CD14-positive monocyte (primary cell): ENCODE data around the gene GP9. TPM values are rescaled to one million over a fixed set of nuclear protein-coding genes. Genes with fewer than 3 reads are reported as not detected.
A peak's percentile ranks its signal among the peaks of the same experiment; 100 is the strongest.

Experiments
- DNase-seq, 3 donors: peaks; one replicate each; pipeline ENCODE4 v3.0.0-alpha.2; 2011 to 2022
- H2AFZ ChIP-seq: 2 replicates; pipeline ENCODE4 v1.6.0; 2012; ENCODE audit warnings: mild to moderate bottlenecking, low read depth, low read length, inconsistent platforms; ENCODE audit not compliant: insufficient read depth, poor library complexity, severe bottlenecking
- H3K27ac ChIP-seq, 2 donors: 1 replicate in 1 of 2; 2 replicates in 1 of 2; pipeline ENCODE4 v1.5.1; 2012 to 2013; ENCODE audit warnings: low read length in 2 of 2, control low read depth in 1 of 2, inconsistent platforms in 1 of 2, low read depth in 1 of 2, mild to moderate bottlenecking in 1 of 2
- H3K27me3 ChIP-seq, 2 donors: one replicate each; pipeline versions ENCODE4 v1.6.0 to v1.6.1; 2011 to 2013; ENCODE audit warnings: low read length in 2 of 2; ENCODE audit not compliant: control insufficient read depth in 2 of 2, insufficient read depth in 2 of 2
- H3K36me3 ChIP-seq, 2 donors: replicated peaks in 1 of 2; 1 replicate in 1 of 2; 2 replicates in 1 of 2; pipeline versions ENCODE4 v1.5.1 to v1.6.1; 2012 to 2013; ENCODE audit warnings: low read length in 2 of 2, control low read depth in 1 of 2, inconsistent platforms in 1 of 2, mild to moderate bottlenecking in 1 of 2; ENCODE audit not compliant: insufficient read depth in 2 of 2, control insufficient read depth in 1 of 2
- H3K4me1 ChIP-seq, 2 donors: 1 replicate in 1 of 2; 2 replicates in 1 of 2; pipeline versions ENCODE4 v1.5.1 to v1.6.1; 2012 to 2013; ENCODE audit warnings: low read length in 2 of 2, control low read depth in 1 of 2, inconsistent platforms in 1 of 2, mild to moderate bottlenecking in 1 of 2, moderate library complexity in 1 of 2; ENCODE audit not compliant: insufficient read depth in 2 of 2, control insufficient read depth in 1 of 2
- H3K4me2 ChIP-seq: replicated peaks from 2 replicates; pipeline ENCODE3; 2012; ENCODE audit warnings: low read length, moderate library complexity, mild to moderate bottlenecking; ENCODE audit not compliant: poor library complexity, severe bottlenecking; ENCODE audit errors: extremely low read depth
- H3K4me3 ChIP-seq, 3 experiments: fragments of 200-600 bp in 1 of 3; sonication (generic) in 1 of 3; replicated peaks in 1 of 3; 1 replicate in 2 of 3; 2 replicates in 1 of 3; pipeline ENCODE4 v1.5.1; 2011 to 2013; ENCODE audit warnings: low read length in 3 of 3, mild to moderate bottlenecking in 3 of 3, control low read depth in 2 of 3, low read depth in 2 of 3, inconsistent platforms in 1 of 3, moderate library complexity in 1 of 3
- H3K79me2 ChIP-seq: 2 replicates; pipeline ENCODE4 v1.6.0; 2012; ENCODE audit warnings: mild to moderate bottlenecking, control low read depth, inconsistent platforms, low read length, moderate library complexity; ENCODE audit not compliant: insufficient read depth
- H3K9ac ChIP-seq: 2 replicates; pipeline ENCODE4 v1.6.0; 2017; ENCODE audit warnings: low read length, mild to moderate bottlenecking; ENCODE audit not compliant: insufficient read depth, poor library complexity, severe bottlenecking
- H3K9me3 ChIP-seq, 2 donors: replicated peaks in 1 of 2; 1 replicate in 1 of 2; 2 replicates in 1 of 2; pipeline versions ENCODE4 v1.5.1 to v1.6.1; 2012 to 2013; ENCODE audit warnings: low read length in 2 of 2, control low read depth in 1 of 2; ENCODE audit not compliant: control insufficient read depth in 1 of 2, insufficient read depth in 1 of 2
- H4K20me1 ChIP-seq: 2 replicates; pipeline ENCODE4 v1.6.0; 2012; ENCODE audit warnings: mild to moderate bottlenecking, low read length, control low read depth, moderate library complexity; ENCODE audit not compliant: insufficient read depth
- H3K27ac Mint-ChIP-seq, 7 donors: one replicate each; pipeline ENCODE4 v1.8.0; 2020; ENCODE audit warnings: mild to moderate bottlenecking in 7 of 7, mixed read lengths in 7 of 7, moderate library complexity in 6 of 7, inconsistent platforms in 2 of 7
- H3K27me3 Mint-ChIP-seq, 3 donors: one replicate each; pipeline ENCODE4 v1.8.0; 2021 to 2022; ENCODE audit warnings: low read depth in 3 of 3, mild to moderate bottlenecking in 3 of 3, mixed read lengths in 3 of 3, moderate library complexity in 3 of 3, inconsistent platforms in 1 of 3
- H3K36me3 Mint-ChIP-seq, 2 donors: one replicate each; pipeline ENCODE4 v1.8.0; 2020; ENCODE audit warnings: mixed read lengths in 2 of 2, inconsistent platforms in 1 of 2, mild to moderate bottlenecking in 1 of 2
- H3K4me1 Mint-ChIP-seq: one replicate; pipeline ENCODE4 v1.8.0; 2020; ENCODE audit warnings: mild to moderate bottlenecking, mixed read lengths
- H3K4me3 Mint-ChIP-seq, 2 donors: one replicate each; pipeline ENCODE4 v1.8.0; 2020; ENCODE audit warnings: mild to moderate bottlenecking in 2 of 2, mixed read lengths in 2 of 2, moderate library complexity in 1 of 2
- H3K9me3 Mint-ChIP-seq, 7 donors: one replicate each; pipeline ENCODE4 v1.8.0; 2020 to 2022; ENCODE audit warnings: mixed read lengths in 7 of 7, mild to moderate bottlenecking in 6 of 7, moderate library complexity in 6 of 7, inconsistent platforms in 2 of 7
- WGBS: methylation state at CpG from one replicate; pipeline ENCODE4 v1.1.5; 2013; ENCODE audit warnings: missing lambda C conversion rate; ENCODE audit not compliant: insufficient coverage; 5-methylcytosine and 5-hydroxymethylcytosine counted together
- intact Hi-C, 2 donors: fragments of 100-400 bp; cut with micrococcal nuclease; formaldehyde crosslinking; loops; one replicate each; pipeline versions ENCODE4 v1.15.0 to v1.15.1; 2023
- polyA plus RNA-seq, 3 donors: library from polyadenylated mRNA; depleted of rRNA in 1 of 3; unstranded in 2 of 3; stranded (reverse) in 1 of 3; fragments of 300-500 nt in 2 of 3; fragments of >200 nt in 1 of 3; fragmentation: Illumina TruSeq in 2 of 3; gene quantifications; 1 replicate in 2 of 3; 2 replicates in 1 of 3; pipeline ENCODE4 v1.2.3, GENCODE V29; 2012 to 2021
- TF ChIP-seq, protein P1 (sequence below): fragments of 200-600 bp; IDR thresholded peaks from one replicate; pipeline ENCODE4 v1.8.0; 2022; ENCODE audit warnings: antibody characterized with exemption, mild to moderate bottlenecking

The GP9 gene
- polyA plus RNA-seq, 3 donors = 0.74 to 2.7 TPM; not detected in 1

DNA sequence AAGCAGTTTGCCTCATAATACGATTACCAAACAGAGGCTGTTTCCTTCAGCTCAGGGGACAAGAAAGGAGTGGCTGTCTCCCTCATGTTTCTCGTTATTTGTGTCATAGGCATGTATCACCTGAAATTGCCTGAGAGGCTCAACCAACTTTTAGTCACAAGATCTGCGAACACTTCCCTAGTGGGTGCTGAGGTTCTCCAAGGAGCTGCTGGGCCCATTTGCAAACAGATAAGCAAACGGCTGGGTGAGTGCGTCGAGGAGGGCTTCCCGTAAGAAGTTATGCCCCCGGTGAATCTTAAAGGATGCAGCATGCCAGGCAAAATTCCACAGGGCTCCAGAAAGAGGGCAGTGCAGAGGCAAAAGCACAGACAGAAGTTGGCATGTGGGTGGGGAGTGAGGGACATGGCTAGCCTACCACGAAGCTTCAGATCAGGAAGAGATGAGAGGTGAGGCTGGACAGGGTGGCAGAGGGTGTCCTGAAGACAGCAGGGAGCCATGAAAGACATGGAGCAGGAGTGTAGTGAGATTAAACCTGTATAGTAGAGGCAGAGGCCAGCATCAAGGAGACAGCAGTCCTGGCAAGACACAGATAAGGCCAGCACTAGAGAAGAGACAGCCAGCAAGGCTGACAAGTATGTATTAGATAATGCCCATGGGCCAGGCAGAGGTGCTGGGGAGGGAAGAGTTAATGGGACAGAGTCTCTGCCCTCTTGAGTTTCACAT lies 4.0 kb upstream of the GP9 start:
- Histone ChIP-seq H3K27ac (no peak overlapping the region), H3K9ac (no peak overlapping the region), H2AFZ (peak overlapping the region; percentile 2), H4K20me1 (no peaks in the 10 kb centered on the region), H3K4me1 (peaks cover 10 to 13% of the 10 kb centered on the region in 2 donors), H3K27me3 (no peaks in the 10 kb centered on the region), H3K4me2 (no peak overlapping the region), H3K79me2 (no peaks in the 10 kb centered on the region), H3K4me3 (no peak overlapping the region), H3K9me3 (no peaks in the 10 kb centered on the region), H3K36me3 (no peaks in the 10 kb centered on the region)
- H3K4me3 Mint-ChIP-seq = no peak overlapping the region
- H3K9me3 Mint-ChIP-seq = no peaks in the 10 kb centered on the region
- H3K4me1 Mint-ChIP-seq = peaks cover 18% of the 10 kb centered on the region
- no peaks in the 10 kb centered on the region for H3K36me3 Mint-ChIP-seq
- DNase-seq = no peak
- H3K27me3 Mint-ChIP-seq = peaks cover 2 to 8% (median 6%) of the 10 kb centered on the region in 3 donors
- intact Hi-C loops = no loop called here
- H3K27ac Mint-ChIP-seq = peak overlapping the region in 1 of 7 donors; percentile 32
- WGBS = 69% methylated on average over 8 of the region's 9 CpGs
- TF ChIP-seq, protein P1, sequence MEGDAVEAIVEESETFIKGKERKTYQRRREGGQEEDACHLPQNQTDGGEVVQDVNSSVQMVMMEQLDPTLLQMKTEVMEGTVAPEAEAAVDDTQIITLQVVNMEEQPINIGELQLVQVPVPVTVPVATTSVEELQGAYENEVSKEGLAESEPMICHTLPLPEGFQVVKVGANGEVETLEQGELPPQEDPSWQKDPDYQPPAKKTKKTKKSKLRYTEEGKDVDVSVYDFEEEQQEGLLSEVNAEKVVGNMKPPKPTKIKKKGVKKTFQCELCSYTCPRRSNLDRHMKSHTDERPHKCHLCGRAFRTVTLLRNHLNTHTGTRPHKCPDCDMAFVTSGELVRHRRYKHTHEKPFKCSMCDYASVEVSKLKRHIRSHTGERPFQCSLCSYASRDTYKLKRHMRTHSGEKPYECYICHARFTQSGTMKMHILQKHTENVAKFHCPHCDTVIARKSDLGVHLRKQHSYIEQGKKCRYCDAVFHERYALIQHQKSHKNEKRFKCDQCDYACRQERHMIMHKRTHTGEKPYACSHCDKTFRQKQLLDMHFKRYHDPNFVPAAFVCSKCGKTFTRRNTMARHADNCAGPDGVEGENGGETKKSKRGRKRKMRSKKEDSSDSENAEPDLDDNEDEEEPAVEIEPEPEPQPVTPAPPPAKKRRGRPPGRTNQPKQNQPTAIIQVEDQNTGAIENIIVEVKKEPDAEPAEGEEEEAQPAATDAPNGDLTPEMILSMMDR = no peak

GRCh38 chr3:129057249-129057648 lies 3.3 kb upstream of the GP9 start:
- no peak overlapping the region for H3K27ac Mint-ChIP-seq
- no peaks in the 10 kb centered on the region for H3K36me3 Mint-ChIP-seq
- TF ChIP-seq, protein P1 = no peak
- Histone ChIP-seq H3K4me2 (no peak overlapping the region), H3K4me1 (peaks cover 10 to 13% of the 10 kb centered on the region in 2 donors), H3K4me3 (no peak overlapping the region), H4K20me1 (no peaks in the 10 kb centered on the region), H3K27ac (no peak overlapping the region), H3K79me2 (no peaks in the 10 kb centered on the region), H3K27me3 (no peaks in the 10 kb centered on the region), H3K9ac (no peak overlapping the region), H3K9me3 (no peaks in the 10 kb centered on the region), H3K36me3 (no peaks in the 10 kb centered on the region), H2AFZ (no peak overlapping the region)
- H3K4me3 Mint-ChIP-seq = no peak overlapping the region
- intact Hi-C loops = no loop called here
- peaks cover 18% of the 10 kb centered on the region for H3K4me1 Mint-ChIP-seq
- H3K27me3 Mint-ChIP-seq = peaks cover 2 to 9% (median 6%) of the 10 kb centered on the region in 3 donors
- no peaks in the 10 kb centered on the region for H3K9me3 Mint-ChIP-seq
- WGBS = 97% methylated on average over 4 of the region's 4 CpGs
- no peak for DNase-seq
